ENCODE results near the gene FFAR2.

Gene FFAR2

DNA sequence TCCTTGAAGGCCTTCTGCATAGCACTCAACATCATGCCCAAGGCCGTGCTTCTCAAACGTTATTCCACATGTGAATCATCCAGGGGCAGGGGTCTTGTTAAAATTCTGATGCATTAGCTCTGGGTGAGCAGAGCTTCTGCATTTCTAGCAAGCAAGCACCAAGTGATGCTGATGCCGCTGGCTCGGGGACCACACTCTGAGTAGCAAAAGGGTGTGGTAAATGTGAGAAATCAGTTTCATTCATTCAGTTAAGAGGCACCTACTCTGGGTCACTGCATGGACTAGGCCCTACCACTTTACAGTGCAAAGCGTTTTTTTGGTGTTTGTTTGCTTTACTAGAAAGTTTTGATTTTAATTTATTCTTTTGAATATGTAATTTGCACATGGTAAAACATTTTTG, 35.0 kb downstream of the FFAR2 start:
- TF ChIP-seq, protein P1, sequence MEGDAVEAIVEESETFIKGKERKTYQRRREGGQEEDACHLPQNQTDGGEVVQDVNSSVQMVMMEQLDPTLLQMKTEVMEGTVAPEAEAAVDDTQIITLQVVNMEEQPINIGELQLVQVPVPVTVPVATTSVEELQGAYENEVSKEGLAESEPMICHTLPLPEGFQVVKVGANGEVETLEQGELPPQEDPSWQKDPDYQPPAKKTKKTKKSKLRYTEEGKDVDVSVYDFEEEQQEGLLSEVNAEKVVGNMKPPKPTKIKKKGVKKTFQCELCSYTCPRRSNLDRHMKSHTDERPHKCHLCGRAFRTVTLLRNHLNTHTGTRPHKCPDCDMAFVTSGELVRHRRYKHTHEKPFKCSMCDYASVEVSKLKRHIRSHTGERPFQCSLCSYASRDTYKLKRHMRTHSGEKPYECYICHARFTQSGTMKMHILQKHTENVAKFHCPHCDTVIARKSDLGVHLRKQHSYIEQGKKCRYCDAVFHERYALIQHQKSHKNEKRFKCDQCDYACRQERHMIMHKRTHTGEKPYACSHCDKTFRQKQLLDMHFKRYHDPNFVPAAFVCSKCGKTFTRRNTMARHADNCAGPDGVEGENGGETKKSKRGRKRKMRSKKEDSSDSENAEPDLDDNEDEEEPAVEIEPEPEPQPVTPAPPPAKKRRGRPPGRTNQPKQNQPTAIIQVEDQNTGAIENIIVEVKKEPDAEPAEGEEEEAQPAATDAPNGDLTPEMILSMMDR (IDR thresholded peaks at IDR 0.05): no peak
- no peak for TF ChIP-seq ZFX (IDR thresholded peaks at IDR 0.05; ENCODE audit: borderline replicate concordance)
- no peak overlapping the region for H3K27ac ChIP-seq

DNA sequence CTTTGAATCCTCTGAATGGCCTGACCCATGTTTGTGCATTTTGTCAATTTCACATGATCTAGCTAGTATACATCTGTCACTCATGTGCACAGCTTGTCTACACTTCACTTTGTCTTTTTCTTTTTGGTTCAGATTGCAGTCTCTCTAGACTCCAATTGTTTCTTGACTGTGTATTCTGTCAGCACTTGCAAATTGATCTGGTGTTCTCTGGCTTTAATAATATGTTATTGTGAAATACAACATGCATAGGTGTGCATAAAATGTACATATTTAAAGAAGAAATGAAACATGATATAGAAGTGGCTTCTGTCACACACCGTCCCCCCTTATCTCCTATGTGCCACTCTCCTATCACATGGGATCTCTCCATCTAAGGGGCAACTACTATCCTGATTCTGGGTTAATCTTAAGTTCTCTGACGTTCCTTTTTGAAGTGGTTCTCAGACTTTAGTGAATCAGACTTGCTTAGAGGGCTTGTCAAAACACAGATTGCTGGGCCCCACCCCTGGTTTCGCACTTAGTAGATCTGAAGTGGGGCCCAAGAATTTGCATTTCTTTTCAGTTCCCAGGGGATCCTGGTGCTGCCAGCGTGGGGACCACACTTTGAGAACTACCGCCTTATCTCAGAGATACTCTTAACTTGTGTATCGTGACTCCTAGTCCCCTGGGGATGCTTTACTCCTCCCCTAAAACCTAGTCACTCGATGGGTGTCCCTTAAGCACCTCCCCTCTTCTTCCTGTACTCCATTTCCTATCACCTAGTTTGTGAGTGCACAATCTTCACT, 36.4 kb downstream of the FFAR2 start:
- H3K27ac ChIP-seq: no peak overlapping the region

DNA sequence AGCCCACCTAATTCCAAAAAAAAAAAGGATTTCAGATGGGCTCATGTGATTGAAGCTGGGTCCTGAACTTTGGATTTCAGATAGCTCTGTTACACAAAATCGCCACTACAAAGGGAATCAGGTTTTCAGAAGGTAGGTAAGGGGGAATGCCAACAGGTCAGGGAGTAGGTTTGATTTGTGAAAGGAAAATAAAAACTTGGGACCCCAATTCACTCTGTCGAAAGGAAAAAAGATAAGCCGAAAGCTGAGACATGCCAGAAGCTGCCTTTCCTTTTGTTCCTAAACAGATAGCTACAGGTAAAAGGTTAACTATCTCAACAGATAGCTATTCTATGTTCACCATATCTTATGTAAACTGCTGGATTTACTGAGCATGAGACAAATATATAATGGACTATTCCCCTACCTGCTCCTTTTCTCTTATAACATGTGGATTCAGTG, 38.2 kb downstream of the FFAR2 start:
- TF ChIP-seq, protein P1 (IDR thresholded peaks at IDR 0.05): no peak
- no peak for TF ChIP-seq ZFX (IDR thresholded peaks at IDR 0.05; ENCODE audit: borderline replicate concordance)
- no peak overlapping the region for H3K27ac ChIP-seq

More for the DNA sequence above, 36.4 kb downstream of the FFAR2 start:
- TF ChIP-seq ZFX (IDR thresholded peaks at IDR 0.05; ENCODE audit: borderline replicate concordance): no peak
- TF ChIP-seq, protein P1 (IDR thresholded peaks at IDR 0.05): no peak

DNA sequence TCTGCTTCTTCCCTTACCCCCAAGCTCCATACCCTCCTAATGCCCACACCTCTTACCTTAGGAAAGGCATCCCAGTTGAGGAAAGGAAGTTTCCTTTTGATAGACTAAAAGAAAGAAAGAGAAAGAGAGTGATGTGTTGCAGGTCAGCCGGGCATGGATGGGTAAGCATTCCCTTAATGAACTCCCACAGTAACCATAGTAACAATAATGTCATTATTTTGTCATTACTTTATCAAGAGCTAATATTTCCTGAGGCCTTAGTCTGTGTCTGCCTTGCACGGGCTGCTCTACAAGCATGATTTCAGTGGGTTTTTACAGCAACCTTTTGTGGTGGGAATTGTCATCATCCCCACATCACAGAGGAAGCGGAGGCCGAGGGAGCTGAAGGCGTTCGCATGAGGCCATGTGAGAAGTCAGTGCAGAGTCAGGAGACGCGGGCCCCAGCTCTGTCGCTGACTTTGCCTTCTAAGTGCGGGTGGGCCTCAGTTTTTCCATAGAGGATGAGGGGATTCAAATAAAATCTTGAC, 39.7 kb downstream of the FFAR2 start:
- H3K27ac ChIP-seq: no peak overlapping the region
- TF ChIP-seq, protein P1 (IDR thresholded peaks at IDR 0.05): no peak

DNA sequence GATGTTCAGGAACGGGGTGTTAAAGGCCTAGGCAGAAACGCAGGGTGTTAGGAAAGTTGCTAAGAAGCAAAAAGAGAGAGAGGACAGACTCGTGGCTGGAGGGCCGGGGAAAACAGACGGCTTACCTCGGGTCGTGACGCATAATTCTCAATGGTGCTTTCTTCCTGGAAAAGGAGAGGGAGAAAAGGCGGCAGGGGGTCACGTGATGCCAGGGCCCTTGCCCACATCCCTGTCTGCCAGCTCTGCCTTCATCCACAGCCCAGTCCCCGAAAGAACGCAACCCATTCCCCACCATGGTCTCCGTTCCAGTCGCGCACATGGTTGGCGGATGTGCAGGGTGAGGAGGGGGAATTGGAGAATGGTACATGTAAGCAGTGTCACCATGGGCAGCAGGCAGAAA, 40.6 kb downstream of the FFAR2 start:
- TF ChIP-seq ZFX (IDR thresholded peaks at IDR 0.05; ENCODE audit: borderline replicate concordance): no peak
- TF ChIP-seq, protein P1 (IDR thresholded peaks at IDR 0.05): no peak

DNA sequence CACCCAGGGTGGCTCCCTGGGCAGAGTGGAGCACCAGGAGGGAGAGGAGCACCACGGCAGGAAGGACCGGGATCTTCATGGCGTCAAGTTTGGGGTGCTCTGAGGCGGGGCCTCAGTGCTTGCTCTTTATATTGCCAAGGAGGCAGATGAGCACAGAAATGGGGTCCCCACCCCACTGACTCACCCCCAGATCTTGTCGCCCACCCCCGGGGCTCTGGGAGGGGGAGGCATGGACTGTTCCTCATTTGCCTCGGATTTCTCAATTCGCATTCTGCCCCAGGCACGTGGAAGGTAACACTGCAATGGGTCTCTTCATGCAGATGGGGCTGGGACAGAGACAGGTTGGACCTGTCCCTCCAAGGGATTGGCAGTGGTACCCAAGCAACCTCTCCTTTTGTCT, 42.3 kb downstream of the FFAR2 start, which contains the start of gene KRTDAP:
Gene KRTDAP, minus strand, starts transcription at position 101 of the 400 bp plus-strand sequence. Its CDS starts 22 bp downstream, at position 79.
- TF ChIP-seq, protein P1 (IDR thresholded peaks at IDR 0.05): no peak
- no peak for TF ChIP-seq ZFX (IDR thresholded peaks at IDR 0.05; ENCODE audit: borderline replicate concordance)
- H3K27ac ChIP-seq: no peak within 1 kb of the TSS

More for the DNA sequence above, 40.6 kb downstream of the FFAR2 start:
- H3K27ac ChIP-seq: no peak overlapping the region

DNA sequence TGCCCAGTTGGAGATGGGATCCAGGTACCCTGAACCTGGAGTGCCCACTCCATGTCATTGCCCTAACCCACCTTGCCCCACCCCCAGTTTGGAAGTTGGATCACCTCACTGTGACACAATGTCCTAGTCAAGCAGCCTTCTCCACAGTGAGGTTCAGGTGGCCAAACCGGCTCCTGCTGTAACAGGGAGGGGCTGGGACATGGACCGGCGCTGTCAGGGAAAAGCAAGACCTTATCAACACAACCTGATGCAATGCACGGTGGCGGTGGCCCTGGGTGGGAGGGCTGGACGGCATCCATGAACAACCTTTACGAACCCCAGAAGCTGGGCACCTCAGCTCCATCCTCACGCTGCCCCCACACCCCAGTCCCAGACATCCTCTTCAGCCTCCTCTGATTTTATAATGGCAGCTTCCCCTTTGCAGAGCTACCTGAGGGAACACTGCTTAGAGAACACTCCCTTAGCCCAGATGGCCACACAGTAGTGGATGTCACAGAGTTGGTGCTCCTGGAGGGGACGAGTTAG, 43.8 kb downstream of the FFAR2 start:
- H3K27ac ChIP-seq: no peak overlapping the region
- TF ChIP-seq, protein P1 (IDR thresholded peaks at IDR 0.05): no peak
- no peak for TF ChIP-seq ZFX (IDR thresholded peaks at IDR 0.05; ENCODE audit: borderline replicate concordance)
